Measurements from ENCODE around the gene OPALIN.

Gene OPALIN

GRCh38 chr10:96299383-96299782, 59.4 kb downstream of the OPALIN start:
- no peak for DNase-seq (ENCODE audit: low read depth in 2 of 2)

- DNase-seq (ENCODE audit: low read depth in 2 of 2): no peak
Measured at GRCh38 chr10:96298362-96298761, 60.4 kb downstream of the OPALIN start.

- DNase-seq (ENCODE audit: low read depth in 2 of 2): no peak
Measured at GRCh38 chr10:96297486-96297885, 61.3 kb downstream of the OPALIN start.

- DNase-seq (ENCODE audit: low read depth in 2 of 2): no peak
Measured at GRCh38 chr10:96295475-96295874, 63.3 kb downstream of the OPALIN start.
